ENCODE data around the gene CARD14.
"Not testable (repeated sequence)": the region's sequence is repeated elsewhere in the genome, so short reads cannot be mapped to it uniquely, and the experiment has no call there.

The CARD14 gene

GRCh38 chr17:80151333-80151732 is 18.5 kb upstream of the CARD14 start:
- DNase-seq = no peak

GRCh38 chr17:80152081-80152702 is 17.6 kb upstream of the CARD14 start:
- DNase-seq = no peak

- no peak for DNase-seq
These were observed 16.8 kb upstream of the CARD14 start for GRCh38 chr17:80153004-80153403.

- DNase-seq = no peak
These were observed 15.7 kb upstream of the CARD14 start for GRCh38 chr17:80154166-80154565.

- DNase-seq = not testable (repeated sequence)
These were observed 14.2 kb upstream of the CARD14 start for GRCh38 chr17:80155600-80155999.

GRCh38 chr17:80158846-80159245 is 11.0 kb upstream of the CARD14 start:
- no peak for DNase-seq

GRCh38 chr17:80160536-80160935 is 9.3 kb upstream of the CARD14 start:
- DNase-seq = no peak

GRCh38 chr17:80163336-80163735 is 6.5 kb upstream of the CARD14 start:
- DNase-seq = no peak

- no peak for DNase-seq
These were observed 5.6 kb upstream of the CARD14 start for GRCh38 chr17:80164185-80164584.

- no peak for DNase-seq
These were observed 3.4 kb upstream of the CARD14 start for GRCh38 chr17:80166446-80166845.

- no peak for DNase-seq
These were observed 1.5 kb upstream of the CARD14 start for GRCh38 chr17:80168371-80168770.

- DNase-seq = no peak
These were observed 723 bp upstream of the CARD14 start for GRCh38 chr17:80169107-80169506.

- DNase-seq = no peak
These were observed 1.9 kb downstream of the CARD14 start for GRCh38 chr17:80171681-80172080.

- DNase-seq = no peak
These were observed 3.3 kb downstream of the CARD14 start for GRCh38 chr17:80173126-80173525.

- no peak for DNase-seq
These were observed 4.1 kb downstream of the CARD14 start for GRCh38 chr17:80173916-80174315.

- DNase-seq = no peak
These were observed 6.9 kb downstream of the CARD14 start for GRCh38 chr17:80176757-80177156.

- no peak for DNase-seq
These were observed 8.3 kb downstream of the CARD14 start for GRCh38 chr17:80177986-80178595.

- DNase-seq = no peak
These were observed 10.4 kb downstream of the CARD14 start for GRCh38 chr17:80180192-80180591.

- DNase-seq = no peak
These were observed 11.6 kb downstream of the CARD14 start for GRCh38 chr17:80181431-80181830.

- DNase-seq = no peak
These were observed 12.5 kb downstream of the CARD14 start for GRCh38 chr17:80182118-80182844.

- no peak for DNase-seq
These were observed 13.0 kb downstream of the CARD14 start for GRCh38 chr17:80182845-80183223.

GRCh38 chr17:80183581-80184422 is 14.0 kb downstream of the CARD14 start:
- DNase-seq = no peak

GRCh38 chr17:80184423-80184714 is 14.5 kb downstream of the CARD14 start:
- DNase-seq = no peak

- no peak for DNase-seq
These were observed 16.1 kb downstream of the CARD14 start for GRCh38 chr17:80185968-80186367.
